ENCODE data around the gene CTF1.
A peak's percentile ranks its signal among the peaks of the same experiment; 100 is the strongest.
"Not testable (repeated sequence)": the region's sequence is repeated elsewhere in the genome, so short reads cannot be mapped to it uniquely, and the experiment has no call there.

Gene CTF1

GRCh38 chr16:30887927-30888326 is 8.5 kb upstream of the CTF1 start:
- no peak for DNase-seq (ENCODE audit: low read depth in 3 of 3)

- DNase-seq (ENCODE audit: low read depth in 3 of 3) = no peak
Measured at GRCh38 chr16:30888856-30889499, 7.4 kb upstream of the CTF1 start.

GRCh38 chr16:30889721-30890120 is 6.7 kb upstream of the CTF1 start:
- no peak for DNase-seq (ENCODE audit: low read depth in 3 of 3)

- not testable (repeated sequence) for DNase-seq (ENCODE audit: low read depth in 3 of 3)
Measured at GRCh38 chr16:30891043-30891823, 5.2 kb upstream of the CTF1 start.

- DNase-seq (ENCODE audit: low read depth in 3 of 3) = no peak
Measured at GRCh38 chr16:30892670-30893416, 3.6 kb upstream of the CTF1 start.

- no peak for DNase-seq (ENCODE audit: low read depth in 3 of 3)
Measured at GRCh38 chr16:30893417-30893743, 3.0 kb upstream of the CTF1 start.

GRCh38 chr16:30893744-30894539 is 2.5 kb upstream of the CTF1 start, which contains the start of gene BCL7C:
Gene BCL7C (minus strand): TSS chr16:30894077. CDS start chr16:30893944, 133 bp downstream.
- peak; percentile 72 to 85 (median 73) for DNase-seq (ENCODE audit: low read depth in 3 of 3)

GRCh38 chr16:30894540-30895368 is 1.7 kb upstream of the CTF1 start:
- no peak for DNase-seq (ENCODE audit: low read depth in 3 of 3)

GRCh38 chr16:30895627-30896260 is 670 bp upstream of the CTF1 start:
- DNase-seq (ENCODE audit: low read depth in 3 of 3) = no peak

- peak; percentile 70 to 74 (median 72) for DNase-seq (ENCODE audit: low read depth in 3 of 3)
Measured at GRCh38 chr16:30896889-30897733, 697 bp downstream of the CTF1 start.

GRCh38 chr16:30899794-30900193 is 3.4 kb downstream of the CTF1 start:
- no peak for DNase-seq (ENCODE audit: low read depth in 3 of 3)

GRCh38 chr16:30900588-30900987 is 4.2 kb downstream of the CTF1 start:
- no peak for DNase-seq (ENCODE audit: low read depth in 3 of 3)

- DNase-seq (ENCODE audit: low read depth in 3 of 3) = no peak
Measured at GRCh38 chr16:30901201-30902028, 5.0 kb downstream of the CTF1 start.

GRCh38 chr16:30902029-30902972 is 5.9 kb downstream of the CTF1 start:
- DNase-seq (ENCODE audit: low read depth in 3 of 3) = no peak

GRCh38 chr16:30903002-30903401 is 6.6 kb downstream of the CTF1 start:
- no peak for DNase-seq (ENCODE audit: low read depth in 3 of 3)

GRCh38 chr16:30903596-30903995 is 7.2 kb downstream of the CTF1 start:
- no peak for DNase-seq (ENCODE audit: low read depth in 3 of 3)

GRCh38 chr16:30904114-30904780 is 7.8 kb downstream of the CTF1 start:
- DNase-seq (ENCODE audit: low read depth in 3 of 3) = no peak

Measured in stimulated activated CD4-positive, alpha-beta T cell treated with anti-CD3 and anti-CD28 coated beads, TNF-alpha, amount 100 ng/mL, for 48 hours (primary cell).